H9 (cell line): ENCODE data around the gene SMAD7. TPM values are rescaled to one million over a fixed set of nuclear protein-coding genes. Genes with fewer than 3 reads are reported as not detected.
A peak's percentile ranks its signal among the peaks of the same experiment; 100 is the strongest.

ENCODE experiments used
- DNase-seq: peaks from one replicate; pipeline ENCODE4 v3.0.0-alpha.2; 2017
- H2AFZ ChIP-seq: one replicate; pipeline ENCODE4 v1.6.1; 2013; ENCODE audit warnings: mild to moderate bottlenecking, low read length, control low read depth, moderate library complexity
- H2AK5ac ChIP-seq: 2 replicates; pipeline ENCODE4 v1.6.1; 2013; ENCODE audit warnings: low read length, control low read depth, mixed read lengths; ENCODE audit not compliant: insufficient read length
- H2BK120ac ChIP-seq: one replicate; pipeline ENCODE4 v1.6.1; 2013; ENCODE audit warnings: low read depth, mild to moderate bottlenecking, low read length, control low read depth, inconsistent platforms; ENCODE audit not compliant: poor library complexity, severe bottlenecking
- H2BK12ac ChIP-seq: 2 replicates; pipeline ENCODE4 v1.6.1; 2013; ENCODE audit warnings: low read length, control low read depth, mixed read lengths, low read depth; ENCODE audit not compliant: insufficient read length
- H2BK15ac ChIP-seq: 2 replicates; pipeline ENCODE4 v1.6.1; 2013; ENCODE audit warnings: low read depth, low read length, control low read depth
- H2BK20ac ChIP-seq: one replicate; pipeline ENCODE4 v1.6.1; 2013; ENCODE audit warnings: low read depth, mild to moderate bottlenecking, low read length, control low read depth, inconsistent platforms; ENCODE audit not compliant: poor library complexity, severe bottlenecking
- H2BK5ac ChIP-seq: 2 replicates; pipeline ENCODE4 v1.6.1; 2013; ENCODE audit warnings: low read length, control low read depth, mixed read lengths; ENCODE audit not compliant: insufficient read length
- H3K14ac ChIP-seq: 2 replicates; pipeline ENCODE4 v1.6.1; 2013; ENCODE audit warnings: low read length, control low read depth; ENCODE audit not compliant: insufficient read depth
- H3K18ac ChIP-seq: 2 replicates; pipeline ENCODE4 v1.6.1; 2013; ENCODE audit warnings: low read depth, mild to moderate bottlenecking, mixed read lengths, low read length, control low read depth; ENCODE audit not compliant: insufficient read length
- H3K23ac ChIP-seq: 2 replicates; pipeline ENCODE4 v1.6.1; 2013; ENCODE audit warnings: low read length, control low read depth, mixed read lengths, low read depth; ENCODE audit not compliant: insufficient read length
- H3K23me2 ChIP-seq: 2 replicates; pipeline ENCODE4 v1.6.1; 2013; ENCODE audit warnings: low read depth, mild to moderate bottlenecking, mixed read lengths, low read length, control low read depth; ENCODE audit not compliant: insufficient read length, poor library complexity, severe bottlenecking
- H3K27ac ChIP-seq: 2 replicates; pipeline ENCODE4 v1.5.1; 2013; ENCODE audit warnings: low read length, control low read depth, mixed read lengths, low read depth; ENCODE audit not compliant: insufficient read length
- H3K27me3 ChIP-seq: 2 replicates; pipeline ENCODE4 v1.6.1; 2013; ENCODE audit warnings: low read length, control low read depth, inconsistent platforms; ENCODE audit not compliant: insufficient read depth
- H3K4ac ChIP-seq: 2 replicates; pipeline ENCODE4 v1.6.1; 2013; ENCODE audit warnings: low read depth, mild to moderate bottlenecking, control low read depth, inconsistent platforms, low read length, moderate library complexity
- H3K4me1 ChIP-seq: 2 replicates; pipeline ENCODE4 v1.6.1; 2013; ENCODE audit warnings: low read length, control low read depth, inconsistent platforms; ENCODE audit not compliant: insufficient read depth
- H3K4me2 ChIP-seq: 2 replicates; pipeline ENCODE4 v1.6.1; 2013; ENCODE audit warnings: low read length, control low read depth, mixed read lengths; ENCODE audit not compliant: insufficient read length, insufficient read depth
- H3K56ac ChIP-seq: 2 replicates; pipeline ENCODE4 v1.6.1; 2013; ENCODE audit warnings: low read depth, mild to moderate bottlenecking, mixed read lengths, low read length, control low read depth; ENCODE audit not compliant: insufficient read length
- H3K79me1 ChIP-seq: 2 replicates; pipeline ENCODE4 v1.6.1; 2013; ENCODE audit warnings: low read depth, mild to moderate bottlenecking, moderate library complexity, low read length, control low read depth, inconsistent platforms; ENCODE audit not compliant: insufficient read depth, poor library complexity, severe bottlenecking
- H3K79me2 ChIP-seq: 2 replicates; pipeline ENCODE4 v1.6.1; 2013; ENCODE audit warnings: low read length, control low read depth, inconsistent platforms; ENCODE audit not compliant: insufficient read depth
- H3K9ac ChIP-seq: 2 replicates; pipeline ENCODE4 v1.6.1; 2013; ENCODE audit warnings: low read length, control low read depth, mixed read lengths; ENCODE audit not compliant: insufficient read length; ENCODE audit errors: extremely low read depth
- H3K9me3 ChIP-seq: one replicate; pipeline ENCODE4 v1.6.1; 2013; ENCODE audit warnings: low read depth, low read length, inconsistent platforms; ENCODE audit not compliant: control insufficient read depth
- H3T11ph ChIP-seq: one replicate; pipeline ENCODE4 v1.6.1; 2013; ENCODE audit warnings: mild to moderate bottlenecking, low read length, control low read depth, inconsistent platforms
- H4K20me1 ChIP-seq: one replicate; pipeline ENCODE4 v1.6.1; 2013; ENCODE audit not compliant: control insufficient read depth, insufficient read length, insufficient read depth
- H4K5ac ChIP-seq: 2 replicates; pipeline ENCODE4 v1.6.1; 2013; ENCODE audit warnings: low read depth, mild to moderate bottlenecking, mixed read lengths, low read length, control low read depth; ENCODE audit not compliant: insufficient read length
- H4K8ac ChIP-seq: replicated peaks from 2 replicates; pipeline ENCODE4 v1.6.1; 2013; ENCODE audit warnings: low read length, control low read depth, mixed read lengths, low read depth; ENCODE audit not compliant: insufficient read length
- H4K91ac ChIP-seq: 2 replicates; pipeline ENCODE4 v1.6.1; 2013; ENCODE audit warnings: low read depth, mild to moderate bottlenecking, moderate library complexity, mixed read lengths, low read length, control low read depth; ENCODE audit not compliant: insufficient read length
- H3K27ac Mint-ChIP-seq, 3 experiments: 2 replicates in 2 of 3; 3 replicates in 1 of 3; pipeline ENCODE4 v1.8.0; 2020 to 2021; ENCODE audit warnings: mixed read lengths in 3 of 3, mild to moderate bottlenecking in 1 of 3, moderate library complexity in 1 of 3
- H3K27me3 Mint-ChIP-seq: 2 replicates; pipeline ENCODE4 v1.8.0; 2021; ENCODE audit warnings: low read depth, mild to moderate bottlenecking, moderate library complexity, mixed read lengths
- H3K36me3 Mint-ChIP-seq, 3 experiments: 2 replicates in 2 of 3; 3 replicates in 1 of 3; pipeline ENCODE4 v1.8.0; 2020 to 2021; ENCODE audit warnings: low read depth in 3 of 3, mixed read lengths in 3 of 3; ENCODE audit not compliant: insufficient read depth in 1 of 3
- H3K4me1 Mint-ChIP-seq, 2 experiments: 2 replicates each; pipeline ENCODE4 v1.8.0; 2020; ENCODE audit warnings: mixed read lengths in 2 of 2
- H3K4me3 Mint-ChIP-seq, 2 experiments: 2 replicates in 1 of 2; 3 replicates in 1 of 2; pipeline ENCODE4 v1.8.0; 2020 to 2021; ENCODE audit warnings: mild to moderate bottlenecking in 2 of 2, mixed read lengths in 2 of 2, moderate library complexity in 1 of 2
- H3K9me3 Mint-ChIP-seq, 2 experiments: 2 replicates in 1 of 2; 3 replicates in 1 of 2; pipeline ENCODE4 v1.8.0; 2020; ENCODE audit warnings: mild to moderate bottlenecking in 2 of 2, mixed read lengths in 2 of 2, moderate library complexity in 1 of 2
- CTCF ChIP-seq: fragments of 200-600 bp; sonication (generic); conservative IDR thresholded peaks from 3 replicates; pipeline ENCODE4 v1.8.0; 2021; ENCODE audit warnings: antibody characterized with exemption, mild to moderate bottlenecking
- WGBS: extraction: QIAGEN DNeasy Blood & Tissue Kit; methylation state at CpG from one replicate; pipeline ENCODE4 v1.1.7; 2013; ENCODE audit warnings: missing lambda C conversion rate, low lambda C conversion rate, mixed read lengths; ENCODE audit not compliant: insufficient read length; ENCODE audit errors: extremely low coverage; 5-methylcytosine and 5-hydroxymethylcytosine counted together
- long read RNA-seq: library from polyadenylated mRNA; unstranded; transcript quantifications from one replicate; pipeline ENCODE4 v2.0.0, GENCODE V29; 2020
- total RNA-seq: library from RNA; stranded (reverse); gene quantifications from 2 replicates; pipeline ENCODE4 v1.2.1, GENCODE V29; 2021

Gene SMAD7
- 27.7 and 29.4 TPM in 2 replicates for total RNA-seq
- long read RNA-seq, full-length matches to known transcripts, result 11 of 20 reads
- long read RNA-seq, partial matches to known transcripts, result 0 of 20 reads
- long read RNA-seq, other reads (novel, unspliced or antisense), result 9 of 20 reads

- no peak within 1 kb of the TSS for H2AK5ac ChIP-seq
- H3K23me2 ChIP-seq, result peaks cover 24% of the 10 kb centered on the region
- no peaks in the 10 kb centered on the region for H3K79me1 ChIP-seq
- Mint-ChIP-seq H3K27me3 (peaks cover 12% of the 10 kb centered on the region), H3K4me3 (peak within 1 kb of the TSS; percentile 96 to 100), H3K36me3 (peaks cover 22 to 36% (median 35%) of the 10 kb centered on the region in 3 experiments), H3K27ac (peak within 1 kb of the TSS in 1 of 3 experiments; percentile 80; a peak in 2 of 7 replicates), H3K4me1 (peaks cover 45 to 56% of the 10 kb centered on the region in 2 experiments), H3K9me3 (peaks cover 0 to 2% of the 10 kb centered on the region in 2 experiments; a peak in 1 of 5 replicates)
- no peak within 1 kb of the TSS for H4K5ac ChIP-seq
- no peak within 1 kb of the TSS for H3T11ph ChIP-seq
- no peak within 1 kb of the TSS for H2BK12ac ChIP-seq
- H3K23ac ChIP-seq, result no peak within 1 kb of the TSS
- no peak within 1 kb of the TSS for H3K27ac ChIP-seq
- H3K4me1 ChIP-seq, result peaks cover 7% of the 10 kb centered on the region
- H3K9me3 ChIP-seq, result no peaks in the 10 kb centered on the region
- no peaks in the 10 kb centered on the region for H3K27me3 ChIP-seq
- H3K4me2 ChIP-seq, result peak within 1 kb of the TSS; percentile 64
- H4K91ac ChIP-seq, result no peak within 1 kb of the TSS
- DNase-seq, result peak; percentile 22
- no peak within 1 kb of the TSS for H3K56ac ChIP-seq
- H3K9ac ChIP-seq, result peak within 1 kb of the TSS; percentile 56
- H2BK15ac ChIP-seq, result no peak within 1 kb of the TSS
- H4K20me1 ChIP-seq, result no peaks in the 10 kb centered on the region
- H2BK20ac ChIP-seq, result no peak within 1 kb of the TSS
- H2BK120ac ChIP-seq, result no peak within 1 kb of the TSS
- H3K4ac ChIP-seq, result no peak within 1 kb of the TSS
- no peak within 1 kb of the TSS for H2AFZ ChIP-seq
- TF ChIP-seq CTCF, result no peak
- H3K79me2 ChIP-seq, result peaks cover 42% of the 10 kb centered on the region; the same call in 1 of the 2 replicates
- no CpG with 5 or more reads among the region's 71 CpGs for WGBS
- H3K18ac ChIP-seq, result no peak within 1 kb of the TSS
- H3K14ac ChIP-seq, result no peak within 1 kb of the TSS; the same call in 1 of the 2 replicates
- no peak within 1 kb of the TSS for H2BK5ac ChIP-seq
- H4K8ac ChIP-seq, result no peak within 1 kb of the TSS
Measured at GRCh38 chr18:48950536-48951447, at the start of gene SMAD7. TSS of gene SMAD7 (minus strand) at chr18:48950965. CDS start at chr18:48950424, 541 bp downstream.
